Keratinocyte (primary cell): ENCODE results near the gene ZNF780A. TPM values are rescaled to one million over a fixed set of nuclear protein-coding genes. Genes with fewer than 3 reads are reported as not detected.

ENCODE experiments used
- DNase-seq: peaks from one replicate; pipeline ENCODE4 v3.0.0-alpha.2; 2011; ENCODE audit warnings: low read depth, missing footprints, low spot score
- FAIRE-seq: peaks from 2 replicates; lab custom pipeline; 2011; peaks lifted over from hg19 to GRCh38; lab: Jason Lieb, UNC
- H2AFZ ChIP-seq: 2 replicates; pipeline ENCODE4 v1.6.0; 2012; ENCODE audit warnings: low read length, control low read depth, inconsistent platforms; ENCODE audit not compliant: control insufficient read depth
- H3K27ac ChIP-seq: 2 replicates; pipeline ENCODE4 v1.5.1; 2011; ENCODE audit warnings: low read length; ENCODE audit not compliant: control insufficient read depth, insufficient read depth
- H3K27me3 ChIP-seq: 3 replicates; pipeline ENCODE4 v1.6.0; 2011; ENCODE audit warnings: low read length; ENCODE audit not compliant: control insufficient read depth, insufficient read depth; ENCODE audit errors: extremely low read depth
- H3K36me3 ChIP-seq, 2 experiments: 2 replicates in 1 of 2; 3 replicates in 1 of 2; pipeline ENCODE4 v1.5.1; 2011; ENCODE audit warnings: low read length in 2 of 2, mild to moderate bottlenecking in 1 of 2; ENCODE audit not compliant: control insufficient read depth in 2 of 2, insufficient read depth in 2 of 2; ENCODE audit errors: extremely low read depth in 1 of 2
- H3K4me1 ChIP-seq: 3 replicates; pipeline ENCODE4 v1.5.1; 2011; ENCODE audit warnings: low read length; ENCODE audit not compliant: control insufficient read depth, insufficient read depth; ENCODE audit errors: extremely low read depth
- H3K4me2 ChIP-seq: 3 replicates; pipeline ENCODE4 v1.6.0; 2011; ENCODE audit warnings: low read depth, low read length; ENCODE audit not compliant: control insufficient read depth, insufficient read depth; ENCODE audit errors: extremely low read depth
- H3K4me3 ChIP-seq, 3 experiments: fragments of 200-600 bp in 1 of 3; sonication (generic) in 1 of 3; 2 replicates in 2 of 3; 3 replicates in 1 of 3; pipeline ENCODE4 v1.5.1; 2011 to 2016; ENCODE audit warnings: low read length in 3 of 3, mild to moderate bottlenecking in 3 of 3, control low read depth in 2 of 3, inconsistent platforms in 1 of 3, low read depth in 1 of 3, mixed read lengths in 1 of 3, mixed run types in 1 of 3, moderate library complexity in 1 of 3; ENCODE audit not compliant: control insufficient read depth in 2 of 3, insufficient read depth in 2 of 3; ENCODE audit errors: extremely low read depth in 1 of 3
- H3K79me2 ChIP-seq: 2 replicates; pipeline ENCODE4 v1.6.0; 2012; ENCODE audit warnings: low read length; ENCODE audit not compliant: control insufficient read depth, insufficient read depth
- H3K9ac ChIP-seq: 3 replicates; pipeline ENCODE4 v1.6.0; 2011; ENCODE audit warnings: low read length; ENCODE audit not compliant: control insufficient read depth, insufficient read depth; ENCODE audit errors: extremely low read depth
- H3K9me1 ChIP-seq: 3 replicates; pipeline ENCODE4 v1.6.0; 2011; ENCODE audit warnings: low read length; ENCODE audit not compliant: control insufficient read depth, insufficient read depth; ENCODE audit errors: extremely low read depth
- H3K9me3 ChIP-seq: 2 replicates; pipeline ENCODE4 v1.5.1; 2012; ENCODE audit warnings: low read depth, low read length; ENCODE audit not compliant: control insufficient read depth
- H4K20me1 ChIP-seq: 3 replicates; pipeline ENCODE4 v1.6.0; 2011; ENCODE audit warnings: low read length; ENCODE audit not compliant: control insufficient read depth, insufficient read depth; ENCODE audit errors: extremely low read depth
- EZH2 ChIP-seq: IDR thresholded peaks from one replicate; pipeline ENCODE4 v1.6.1; 2012; ENCODE audit warnings: inconsistent platforms, mild to moderate bottlenecking, low read length, moderate library complexity
- dilution Hi-C: fragments of 300-500 bp; cut with MboI; formaldehyde crosslinking; loops from one replicate; pipeline ENCODE4 v1.7.0; 2020; ENCODE audit warnings: low sequenced_read_pairs; ENCODE audit not compliant: extremely low pct_ligation_motif_present
- polyA plus RNA-seq, 5 experiments: library from polyadenylated mRNA; depleted of rRNA in 3 of 5; stranded (reverse) in 3 of 5; stranded (forward) in 1 of 5; unstranded in 1 of 5; fragments of >200 nt; gene quantifications; 1 replicate in 1 of 5; 2 replicates in 3 of 5; 3 replicates in 1 of 5; pipeline versions ENCODE4 v1.2.1 to v1.2.3, GENCODE V29; 2011 to 2012; ENCODE audit warnings: missing spikeins in 2 of 5, low read depth in 1 of 5, low replicate concordance in 1 of 5
- TF ChIP-seq, protein P1 (sequence below), 3 experiments: IDR thresholded peaks in 1 of 3; conservative IDR thresholded peaks in 1 of 3; optimal IDR thresholded peaks in 1 of 3; 2 replicates in 2 of 3; 3 replicates in 1 of 3; pipeline versions ENCODE3 to v1.5.1; 2011; ENCODE audit warnings: low read length in 3 of 3, mild to moderate bottlenecking in 3 of 3, moderate library complexity in 2 of 3, control low read depth in 1 of 3, inconsistent platforms in 1 of 3; ENCODE audit not compliant: insufficient read depth in 2 of 3; ENCODE audit errors: extremely low read depth in 1 of 3

Gene ZNF780A
- polyA plus RNA-seq, 1 donor (not counting 4 experiments of a cell fraction or from before 2014, with no cell fraction given): 19.0 TPM

GRCh38 chr19:40129425-40129824, 38.7 kb upstream of the ZNF780A start:
- Histone ChIP-seq H3K27me3 (no peaks in the 10 kb centered on the region), H3K9me1 (no peaks in the 10 kb centered on the region), H3K27ac (no peak overlapping the region), H3K36me3 (no peaks in the 10 kb centered on the region), H3K4me2 (no peak overlapping the region), H3K9ac (no peak overlapping the region), H3K4me3 (no peak overlapping the region), H3K9me3 (no peaks in the 10 kb centered on the region), H2AFZ (no peak overlapping the region), H4K20me1 (no peaks in the 10 kb centered on the region), H3K79me2 (no peaks in the 10 kb centered on the region), H3K4me1 (no peaks in the 10 kb centered on the region)
- FAIRE-seq: no peak
- dilution Hi-C loops: no loop called here
- no peak for DNase-seq
- TF ChIP-seq, protein P1, sequence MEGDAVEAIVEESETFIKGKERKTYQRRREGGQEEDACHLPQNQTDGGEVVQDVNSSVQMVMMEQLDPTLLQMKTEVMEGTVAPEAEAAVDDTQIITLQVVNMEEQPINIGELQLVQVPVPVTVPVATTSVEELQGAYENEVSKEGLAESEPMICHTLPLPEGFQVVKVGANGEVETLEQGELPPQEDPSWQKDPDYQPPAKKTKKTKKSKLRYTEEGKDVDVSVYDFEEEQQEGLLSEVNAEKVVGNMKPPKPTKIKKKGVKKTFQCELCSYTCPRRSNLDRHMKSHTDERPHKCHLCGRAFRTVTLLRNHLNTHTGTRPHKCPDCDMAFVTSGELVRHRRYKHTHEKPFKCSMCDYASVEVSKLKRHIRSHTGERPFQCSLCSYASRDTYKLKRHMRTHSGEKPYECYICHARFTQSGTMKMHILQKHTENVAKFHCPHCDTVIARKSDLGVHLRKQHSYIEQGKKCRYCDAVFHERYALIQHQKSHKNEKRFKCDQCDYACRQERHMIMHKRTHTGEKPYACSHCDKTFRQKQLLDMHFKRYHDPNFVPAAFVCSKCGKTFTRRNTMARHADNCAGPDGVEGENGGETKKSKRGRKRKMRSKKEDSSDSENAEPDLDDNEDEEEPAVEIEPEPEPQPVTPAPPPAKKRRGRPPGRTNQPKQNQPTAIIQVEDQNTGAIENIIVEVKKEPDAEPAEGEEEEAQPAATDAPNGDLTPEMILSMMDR (optimal IDR thresholded peaks at IDR 0.05 in 1 of 3, IDR thresholded peaks at IDR 0.05 in 1 of 3, conservative IDR thresholded peaks at IDR 0.05 in 1 of 3; ENCODE audit: extremely low read depth in 1 of 3, insufficient read depth in 2 of 3, low read length in 3 of 3): no peak
- no peak for TF ChIP-seq EZH2

DNA sequence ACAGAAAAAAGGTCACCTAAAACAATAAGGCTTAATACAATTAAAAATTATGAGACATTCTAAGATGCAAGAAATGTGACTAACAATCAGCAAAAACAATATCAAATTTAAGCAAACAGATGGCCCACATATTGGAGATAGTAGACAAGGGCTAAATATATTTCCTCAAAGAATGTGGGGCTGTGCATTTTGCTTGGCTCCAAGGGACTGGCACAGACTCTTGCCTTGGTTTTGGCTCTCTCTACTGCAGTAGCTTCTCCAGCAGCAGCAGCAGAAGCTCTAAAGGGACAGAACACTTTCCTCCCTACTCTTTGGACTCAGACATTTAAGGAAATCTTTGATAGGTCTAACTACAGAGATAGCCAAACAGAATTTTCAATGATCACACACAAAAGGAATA, 38.2 kb upstream of the ZNF780A start:
- H3K79me2 ChIP-seq: no peaks in the 10 kb centered on the region
- no peak for FAIRE-seq
- H3K9me1 ChIP-seq: no peaks in the 10 kb centered on the region
- TF ChIP-seq, protein P1 (optimal IDR thresholded peaks at IDR 0.05 in 1 of 3, IDR thresholded peaks at IDR 0.05 in 1 of 3, conservative IDR thresholded peaks at IDR 0.05 in 1 of 3; ENCODE audit: extremely low read depth in 1 of 3, insufficient read depth in 2 of 3, low read length in 3 of 3): no peak
- TF ChIP-seq EZH2: no peak
- no peak overlapping the region for H3K27ac ChIP-seq
- no peak overlapping the region for H3K9ac ChIP-seq
- no peak overlapping the region for H3K4me2 ChIP-seq
- H4K20me1 ChIP-seq: no peaks in the 10 kb centered on the region
- dilution Hi-C loops: no loop called here
- H3K36me3 ChIP-seq: no peaks in the 10 kb centered on the region
- no peak overlapping the region for H3K4me3 ChIP-seq
- H3K4me1 ChIP-seq: no peaks in the 10 kb centered on the region
- H2AFZ ChIP-seq: no peak overlapping the region
- no peak for DNase-seq
- H3K9me3 ChIP-seq: no peaks in the 10 kb centered on the region
- H3K27me3 ChIP-seq: no peaks in the 10 kb centered on the region
